Effector CD4-positive, alpha-beta T cell (primary cell): Measurements from ENCODE around the gene UQCRQ.
"Not testable (repeated sequence)": the region's sequence is repeated elsewhere in the genome, so short reads cannot be mapped to it uniquely, and the experiment has no call there.

Source experiments
- DNase-seq: peaks from one replicate; pipeline ENCODE4 v3.0.0-alpha.2; 2020

Gene UQCRQ

DNA sequence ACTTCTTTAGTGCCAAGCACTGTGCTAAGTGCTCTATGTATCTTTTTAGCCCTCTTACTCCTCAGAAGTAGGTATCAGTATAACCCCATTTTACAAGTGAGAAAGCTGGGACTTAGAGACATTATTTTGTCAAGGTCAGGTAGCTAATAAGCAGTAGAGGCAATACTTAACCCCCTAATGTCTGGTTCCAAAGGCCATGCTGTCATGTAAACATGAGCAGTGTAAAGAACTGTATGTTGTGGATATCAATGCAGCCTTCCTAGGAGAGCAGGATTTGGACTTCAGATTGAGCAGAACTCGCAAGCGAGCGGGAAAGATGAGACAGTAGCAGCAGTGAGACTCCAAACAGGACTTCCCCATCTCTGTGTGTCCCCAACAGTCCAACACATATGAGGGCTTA, 32.4 kb upstream of the UQCRQ start:
- DNase-seq, result no peak

- no peak for DNase-seq
These were observed 29.6 kb upstream of the UQCRQ start for GRCh38 chr5:132836852-132837251.

DNA sequence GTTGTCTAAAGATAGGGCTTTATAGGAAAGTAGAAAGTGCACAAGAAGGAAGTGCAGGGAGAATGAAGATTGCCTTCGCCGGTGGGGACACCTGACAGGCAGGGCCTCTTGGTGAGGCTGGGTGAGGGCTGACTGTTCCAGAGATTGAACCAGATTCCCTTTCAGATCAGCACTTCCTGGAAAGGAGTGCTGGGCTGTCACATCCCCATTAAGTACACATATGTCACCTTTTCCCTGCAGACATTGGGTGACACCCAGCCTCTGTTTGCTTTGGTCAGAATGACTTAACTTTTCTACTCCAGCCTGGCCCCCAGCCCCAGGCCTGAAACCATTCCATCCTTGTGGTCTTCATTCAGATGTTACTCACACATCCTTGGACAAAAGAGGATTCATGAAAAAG, 28.6 kb upstream of the UQCRQ start:
- no peak for DNase-seq

DNA sequence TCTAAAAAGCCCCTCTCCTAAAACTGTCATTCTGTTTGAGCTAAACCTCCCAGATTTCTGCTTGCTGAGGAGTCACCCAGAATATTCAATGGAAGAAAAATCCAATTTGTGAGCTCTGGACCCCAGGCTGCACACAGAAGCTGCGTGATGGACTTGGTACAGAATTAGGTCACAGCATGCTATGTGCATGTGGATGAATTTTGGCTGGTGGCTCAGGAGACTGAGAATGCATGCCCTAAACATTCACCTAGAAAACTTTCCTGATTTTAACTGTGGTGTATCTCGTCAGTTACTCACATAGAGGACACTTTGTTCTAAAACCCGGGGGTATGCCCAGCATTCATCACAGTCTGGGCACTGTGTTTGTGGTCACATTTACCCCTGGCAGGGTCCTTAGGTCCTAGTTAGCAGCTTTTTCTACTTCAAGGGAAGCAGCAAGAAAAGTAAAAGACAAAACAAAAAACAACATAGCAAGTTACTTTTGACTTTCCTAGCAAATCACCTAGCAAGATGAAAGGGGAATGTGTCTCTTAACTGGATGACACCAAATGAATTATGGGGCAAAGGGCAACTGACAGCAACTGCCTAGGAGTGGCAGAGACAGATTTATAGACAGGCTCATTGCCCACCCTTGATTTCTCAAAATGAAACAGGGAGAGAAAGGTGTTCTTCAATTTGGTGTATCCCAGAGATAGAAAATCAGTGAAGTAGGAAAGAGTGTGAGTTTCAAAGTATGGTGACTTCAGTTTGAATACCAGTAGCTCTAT, 27.7 kb upstream of the UQCRQ start:
- DNase-seq, result no peak

DNA sequence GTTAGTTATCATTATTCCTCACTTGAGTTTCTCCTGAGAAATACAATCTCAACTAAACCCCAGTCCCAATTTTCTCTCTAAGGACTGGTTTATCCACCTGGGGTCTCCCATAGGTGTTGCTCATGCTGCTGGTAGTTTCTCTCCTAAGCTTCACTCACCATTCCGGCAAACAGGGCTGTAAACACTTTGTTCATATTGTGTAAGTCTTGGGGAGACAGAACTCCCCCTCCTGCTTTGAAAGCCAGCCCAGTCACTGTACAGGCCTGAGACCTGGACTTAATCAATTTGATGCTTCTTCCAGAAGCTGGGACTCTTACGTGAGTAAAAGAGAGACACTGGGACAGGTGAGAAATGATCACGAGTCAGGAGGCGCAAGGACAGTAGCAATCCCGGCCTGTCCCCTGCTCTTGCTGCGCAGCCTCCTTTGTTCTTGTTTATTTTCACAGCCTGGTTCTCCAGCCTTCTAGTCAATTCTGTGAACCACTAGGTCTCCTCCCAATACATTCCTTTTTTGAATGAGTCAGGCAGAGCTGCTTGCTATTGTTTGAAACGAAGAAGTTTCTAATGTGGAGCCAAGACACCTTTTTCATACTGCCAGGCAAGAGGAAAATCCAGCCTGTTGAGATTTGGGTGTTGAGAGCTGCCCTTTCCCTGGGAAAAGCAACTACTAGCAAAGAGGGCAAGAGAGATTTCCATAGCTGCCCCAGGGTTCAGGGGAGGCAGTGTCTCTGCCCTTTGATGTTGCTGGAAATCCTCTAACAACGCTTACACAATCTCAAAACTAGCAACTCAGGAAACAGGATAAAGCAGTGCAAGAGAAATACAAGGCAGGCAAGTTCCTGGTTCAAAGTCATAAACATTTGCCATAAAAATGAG, 26.8 kb upstream of the UQCRQ start:
- no peak for DNase-seq

GRCh38 chr5:132840313-132840712, 26.1 kb upstream of the UQCRQ start:
- no peak for DNase-seq

DNA sequence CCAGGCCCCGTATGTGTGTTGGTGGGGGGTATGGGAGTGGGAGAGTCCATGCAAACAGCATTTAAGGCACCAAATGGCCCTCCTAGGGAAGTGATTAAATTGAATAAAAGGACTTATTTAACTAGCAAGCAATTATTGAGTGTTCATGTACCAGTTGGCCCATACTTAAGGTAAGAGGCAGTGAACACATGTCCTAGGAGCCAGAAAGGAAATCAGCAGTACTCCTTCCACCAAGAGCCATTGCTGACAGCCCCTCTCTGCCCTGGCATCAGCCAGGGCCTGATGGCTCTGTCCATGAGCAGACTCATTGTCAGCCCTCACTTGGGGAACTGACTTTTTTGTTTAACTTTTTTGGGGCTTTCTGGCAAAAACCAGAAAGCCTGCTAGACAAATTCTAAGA, 25.5 kb upstream of the UQCRQ start:
- DNase-seq, result no peak

DNA sequence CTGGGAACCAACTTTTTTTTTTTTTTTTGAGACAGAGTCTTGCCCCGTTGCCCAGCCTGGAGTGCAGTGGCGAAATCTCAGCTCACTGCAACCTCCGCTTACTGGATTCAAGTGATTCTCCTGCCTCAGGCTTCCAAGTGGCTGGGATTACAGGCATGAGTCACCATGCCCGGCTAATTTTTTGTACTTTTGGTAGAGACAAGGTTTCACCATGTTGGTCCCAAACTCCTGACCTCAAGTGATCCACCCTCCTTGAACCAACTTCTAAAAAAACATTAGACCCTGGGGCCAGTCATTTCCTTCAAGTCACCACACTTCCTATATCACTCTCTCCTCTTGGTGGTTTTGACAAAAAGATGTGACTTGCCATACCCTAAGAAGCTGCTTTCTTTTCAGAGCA, 25.1 kb upstream of the UQCRQ start:
- DNase-seq, result no peak

GRCh38 chr5:132848270-132848669, 18.2 kb upstream of the UQCRQ start:
- DNase-seq, result no peak

DNA sequence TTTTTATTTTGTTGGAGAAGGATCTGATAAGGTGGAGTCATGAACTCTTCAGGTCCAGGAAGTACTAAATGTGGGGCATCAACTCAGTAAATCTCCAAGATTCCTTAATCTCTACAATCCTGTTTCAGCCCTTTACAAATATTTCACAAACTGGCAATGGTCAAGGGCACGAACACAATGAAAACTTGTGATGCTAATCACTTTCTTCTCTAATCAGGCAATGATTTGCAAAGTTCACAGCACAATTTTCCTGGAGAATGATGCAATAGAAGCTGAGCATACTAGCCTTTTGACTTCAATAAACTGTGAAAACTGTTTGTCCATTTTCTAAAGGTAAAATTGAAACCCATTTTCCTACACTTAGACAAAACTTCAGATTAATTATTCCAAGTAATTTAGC, 17.1 kb upstream of the UQCRQ start:
- no peak for DNase-seq

- no peak for DNase-seq
These were observed 16.4 kb upstream of the UQCRQ start for GRCh38 chr5:132850066-132850465.

DNA sequence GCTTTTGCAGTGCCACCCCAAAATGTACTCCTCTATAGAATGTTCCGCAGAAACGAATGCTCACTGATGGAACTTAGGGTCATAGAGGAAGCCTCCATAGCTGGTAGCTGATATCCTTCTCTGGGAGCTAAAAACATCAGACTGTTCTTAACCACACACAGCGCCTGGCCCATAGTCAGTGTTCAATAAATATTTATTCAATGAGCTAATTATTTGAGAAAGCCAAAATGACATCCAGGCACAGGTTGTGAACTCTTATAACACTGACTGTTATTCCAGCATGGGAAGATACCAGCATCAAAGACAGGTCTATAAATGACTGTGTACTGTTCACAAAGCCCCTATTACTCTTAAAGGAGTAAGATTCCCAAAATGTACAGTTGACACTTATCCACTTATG, 13.1 kb upstream of the UQCRQ start:
- DNase-seq, result no peak

DNA sequence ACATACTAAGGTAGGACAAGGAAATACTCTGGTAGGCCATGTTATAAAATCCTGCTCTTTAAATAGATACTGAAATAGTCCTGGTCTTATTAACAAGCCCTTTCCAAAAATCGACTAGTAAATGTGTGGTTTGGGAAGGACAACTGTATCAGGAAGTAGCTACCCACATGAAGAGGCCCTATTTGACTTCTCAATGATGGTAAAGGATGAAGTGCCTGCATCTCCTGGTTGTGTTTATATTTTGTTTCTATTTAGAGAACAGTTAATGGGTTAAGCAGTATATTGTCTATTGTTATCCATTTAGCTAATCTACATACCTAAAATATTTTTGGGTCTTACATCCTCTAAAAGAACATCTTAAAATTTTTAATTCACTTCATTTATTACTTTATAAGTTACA, 12.7 kb upstream of the UQCRQ start:
- no peak for DNase-seq

GRCh38 chr5:132854301-132854700, 12.1 kb upstream of the UQCRQ start:
- no peak for DNase-seq

DNA sequence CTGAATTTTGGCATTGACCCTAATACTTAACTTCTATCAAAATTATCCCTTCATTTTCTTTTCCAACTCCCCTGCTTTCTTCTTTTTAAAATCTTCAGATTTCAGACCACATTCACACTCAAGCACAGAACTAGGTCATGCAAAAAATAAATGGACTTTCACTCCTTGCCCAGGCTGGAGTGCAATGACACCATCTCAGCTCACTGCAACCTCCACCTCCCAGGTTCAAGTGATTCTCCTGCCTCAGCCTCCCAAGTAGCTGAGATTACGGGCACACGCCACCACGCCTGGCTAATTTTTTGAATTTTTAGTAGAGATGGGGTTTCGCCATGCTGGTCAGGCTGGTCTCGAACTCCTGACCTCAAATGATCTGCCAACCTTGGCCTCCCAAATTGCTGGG, 11.4 kb upstream of the UQCRQ start:
- DNase-seq, result not testable (repeated sequence)

DNA sequence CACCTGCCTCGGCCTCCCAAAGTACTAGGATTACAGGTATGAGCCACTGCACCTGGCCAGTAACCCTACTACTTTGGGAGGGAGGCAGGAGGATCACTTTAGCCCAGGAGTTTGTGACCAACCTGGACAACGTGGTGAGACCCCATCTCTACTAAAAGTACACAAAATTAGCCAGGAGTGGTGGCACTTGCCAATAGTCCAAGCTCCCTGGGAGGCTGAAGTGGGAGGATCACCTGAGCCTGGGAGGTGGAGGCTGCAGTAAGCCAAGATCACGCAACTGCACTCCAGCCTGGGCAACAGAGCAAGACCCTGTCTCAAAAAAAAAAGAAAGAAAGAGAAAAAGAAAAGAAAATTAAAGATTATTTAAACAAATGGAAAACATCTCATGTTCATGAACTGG, 10.4 kb upstream of the UQCRQ start:
- DNase-seq, result no peak

DNA sequence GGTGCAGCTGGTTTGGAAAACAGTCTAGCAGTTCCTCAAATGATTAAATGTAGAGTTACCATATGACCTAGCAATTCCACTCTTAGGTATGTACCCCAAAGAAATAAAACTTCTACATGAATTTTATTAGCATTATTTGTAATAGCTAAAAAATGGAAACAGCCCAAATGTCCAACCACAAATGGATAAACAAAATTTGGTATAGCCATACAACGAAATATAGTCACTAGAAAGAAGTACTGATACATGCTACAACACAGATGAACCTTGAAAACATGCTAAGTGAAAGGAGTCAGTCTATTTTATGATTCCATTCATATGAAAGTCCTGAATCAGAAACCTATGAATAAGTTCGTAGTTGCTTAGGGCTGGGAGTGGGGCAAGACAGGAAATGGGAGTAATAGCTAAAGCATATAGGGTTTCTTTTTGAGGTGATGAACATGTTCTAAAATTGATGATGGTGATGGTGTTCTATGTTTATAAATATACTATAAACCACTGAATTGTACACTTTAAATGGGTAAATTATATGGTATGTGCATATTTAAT, 6.5 kb upstream of the UQCRQ start:
- no peak for DNase-seq

- no peak for DNase-seq
These were observed 5.7 kb upstream of the UQCRQ start for GRCh38 chr5:132860742-132861141.

DNA sequence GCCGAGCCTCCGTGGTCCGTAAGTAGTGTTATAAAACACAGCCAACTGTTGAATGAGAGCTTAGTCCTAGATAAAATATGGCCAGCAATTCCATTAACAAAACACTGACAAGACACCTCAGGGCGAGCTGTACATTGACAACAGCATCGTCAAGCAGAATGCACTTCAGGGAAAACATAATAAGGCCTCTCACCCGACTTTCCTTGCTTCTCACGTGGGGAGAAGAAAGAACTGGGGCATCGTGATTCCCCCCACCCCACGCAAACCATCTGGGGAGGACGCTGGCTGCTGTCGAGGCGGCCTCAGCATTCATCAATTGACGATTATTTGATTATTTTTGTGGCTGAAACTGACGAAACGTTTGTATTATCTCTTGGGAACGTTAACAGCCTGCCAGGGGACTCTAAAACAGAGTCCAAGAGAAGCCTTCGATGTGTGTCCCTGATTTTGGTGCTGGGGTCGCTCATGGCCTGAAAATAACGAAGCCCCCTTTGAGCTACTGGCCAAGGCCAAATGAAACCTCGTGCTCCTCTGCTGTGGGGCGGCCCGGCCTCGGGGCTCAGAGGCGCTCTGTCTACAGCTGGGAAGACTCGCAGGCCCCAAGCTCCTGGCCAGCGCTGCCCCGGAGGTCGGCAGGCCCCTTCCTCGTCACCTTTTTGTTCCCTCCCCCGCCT, 637 bp upstream of the UQCRQ start:
- DNase-seq, result no peak

DNA sequence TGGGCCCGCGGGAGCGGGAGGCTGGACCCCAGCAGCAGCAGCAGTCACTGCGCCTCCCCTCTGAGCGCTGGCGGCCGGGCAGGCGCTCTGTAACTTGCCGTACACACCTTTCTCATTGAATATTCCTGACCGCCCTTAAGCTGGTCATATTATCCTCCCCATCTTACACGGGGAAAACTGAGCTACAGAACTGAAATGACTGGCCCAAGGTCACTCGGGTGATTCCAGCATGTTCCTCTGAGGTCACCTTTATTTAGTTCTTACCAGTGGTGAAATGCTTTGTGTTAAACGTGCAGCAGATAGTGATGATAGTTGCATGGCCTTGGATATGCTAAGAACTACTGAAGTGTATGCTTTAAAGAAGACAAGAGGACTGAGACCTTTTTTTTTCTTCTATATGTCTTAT, 607 bp downstream of the UQCRQ start:
- no peak for DNase-seq

DNA sequence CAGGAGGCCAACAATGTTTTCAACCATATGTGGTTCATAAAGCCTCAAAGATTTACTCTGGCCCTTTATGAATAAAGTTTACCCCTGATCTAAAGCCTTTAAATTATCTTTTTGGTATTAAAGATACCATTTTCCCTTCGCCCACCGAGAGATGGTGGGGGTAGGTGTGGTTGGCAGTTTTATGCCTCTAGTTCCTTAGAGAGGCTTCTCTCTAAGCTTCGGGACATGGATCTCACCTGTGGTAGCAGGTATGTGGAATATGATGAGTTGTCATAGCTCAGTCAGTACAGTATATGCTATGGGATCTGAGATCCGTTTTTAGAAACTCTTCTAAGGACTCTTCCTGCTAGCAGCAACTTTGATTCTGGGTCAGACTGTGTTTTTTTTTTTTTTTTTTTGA, 2.3 kb downstream of the UQCRQ start:
- no peak for DNase-seq

- no peak for DNase-seq
These were observed 4.4 kb downstream of the UQCRQ start for GRCh38 chr5:132870801-132871200.
